ENCODE data around the gene OR6B3. TPM values are rescaled to one million over a fixed set of nuclear protein-coding genes. Genes with fewer than 3 reads are reported as not detected.

OR6B3 gene
- total RNA-seq, 1 donor from 2014 or later, result not detected

- no peak for TF ChIP-seq CTCF (IDR thresholded peaks at IDR 0.05; ENCODE audit: unreplicated experiment)
- Mint-ChIP-seq H3K9me3 (ENCODE audit: unreplicated experiment) (no peaks in the 10 kb centered on the region), H3K27ac (ENCODE audit: unreplicated experiment) (no peak overlapping the region), H3K4me1 (ENCODE audit: unreplicated experiment) (no peaks in the 10 kb centered on the region), H3K4me3 (ENCODE audit: unreplicated experiment) (no peak overlapping the region), H3K27me3 (ENCODE audit: unreplicated experiment) (peaks cover 3% of the 10 kb centered on the region), H3K36me3 (ENCODE audit: low read depth, unreplicated experiment) (no peaks in the 10 kb centered on the region)
- DNase-seq (ENCODE audit: low spot score), result no peak
These were observed 12.0 kb downstream of the OR6B3 start for GRCh38 chr2:240041363-240041762.

- H3K36me3 Mint-ChIP-seq (ENCODE audit: low read depth, unreplicated experiment), result no peaks in the 10 kb centered on the region
- no peaks in the 10 kb centered on the region for H3K9me3 Mint-ChIP-seq (ENCODE audit: unreplicated experiment)
- H3K4me1 Mint-ChIP-seq (ENCODE audit: unreplicated experiment), result peaks cover 10% of the 10 kb centered on the region
- H3K4me3 Mint-ChIP-seq (ENCODE audit: unreplicated experiment), result no peak overlapping the region
- H3K27ac Mint-ChIP-seq (ENCODE audit: unreplicated experiment), result no peak overlapping the region
- no peak for DNase-seq (ENCODE audit: low spot score)
- no peak for TF ChIP-seq CTCF (IDR thresholded peaks at IDR 0.05; ENCODE audit: unreplicated experiment)
- no peaks in the 10 kb centered on the region for H3K27me3 Mint-ChIP-seq (ENCODE audit: unreplicated experiment)
These were observed 16.0 kb downstream of the OR6B3 start for GRCh38 chr2:240037358-240037757.

GRCh38 chr2:240033330-240033678 is 20.0 kb downstream of the OR6B3 start:
- Mint-ChIP-seq H3K4me1 (ENCODE audit: unreplicated experiment) (peaks cover 10% of the 10 kb centered on the region), H3K36me3 (ENCODE audit: low read depth, unreplicated experiment) (no peaks in the 10 kb centered on the region), H3K27ac (ENCODE audit: unreplicated experiment) (no peak overlapping the region), H3K4me3 (ENCODE audit: unreplicated experiment) (no peak overlapping the region), H3K27me3 (ENCODE audit: unreplicated experiment) (peaks cover 6% of the 10 kb centered on the region), H3K9me3 (ENCODE audit: unreplicated experiment) (no peaks in the 10 kb centered on the region)
- DNase-seq (ENCODE audit: low spot score), result peak; percentile 17
- TF ChIP-seq CTCF (IDR thresholded peaks at IDR 0.05; ENCODE audit: unreplicated experiment), result no peak

GRCh38 chr2:240032406-240033329 is 20.7 kb downstream of the OR6B3 start:
- no peak for TF ChIP-seq CTCF (IDR thresholded peaks at IDR 0.05; ENCODE audit: unreplicated experiment)
- H3K9me3 Mint-ChIP-seq (ENCODE audit: unreplicated experiment), result peaks cover 3% of the 10 kb centered on the region
- no peak overlapping the region for H3K27ac Mint-ChIP-seq (ENCODE audit: unreplicated experiment)
- H3K27me3 Mint-ChIP-seq (ENCODE audit: unreplicated experiment), result peaks cover 6% of the 10 kb centered on the region
- H3K4me3 Mint-ChIP-seq (ENCODE audit: unreplicated experiment), result no peak overlapping the region
- DNase-seq (ENCODE audit: low spot score), result no peak
- peaks cover 10% of the 10 kb centered on the region for H3K4me1 Mint-ChIP-seq (ENCODE audit: unreplicated experiment)
- H3K36me3 Mint-ChIP-seq (ENCODE audit: low read depth, unreplicated experiment), result no peaks in the 10 kb centered on the region

- Mint-ChIP-seq H3K27me3 (ENCODE audit: unreplicated experiment) (peaks cover 6% of the 10 kb centered on the region), H3K36me3 (ENCODE audit: low read depth, unreplicated experiment) (no peaks in the 10 kb centered on the region), H3K4me1 (ENCODE audit: unreplicated experiment) (peaks cover 10% of the 10 kb centered on the region), H3K27ac (ENCODE audit: unreplicated experiment) (no peak within 1 kb of the TSS), H3K4me3 (ENCODE audit: unreplicated experiment) (no peak within 1 kb of the TSS), H3K9me3 (ENCODE audit: unreplicated experiment) (peaks cover 4% of the 10 kb centered on the region)
- DNase-seq (ENCODE audit: low spot score), result no peak
- no peak for TF ChIP-seq CTCF (IDR thresholded peaks at IDR 0.05; ENCODE audit: unreplicated experiment)
These were observed 22.8 kb downstream of the OR6B3 start, which contains the start of gene OR6B2 for GRCh38 chr2:240030379-240031094. OR6B2 (minus strand) TSS chr2:240030429; CDS start chr2:240030429, 0 bp downstream.
